ENCODE results near the gene CRYBB1.

The CRYBB1 gene

GRCh38 chr22:26592421-26592891 lies 25.4 kb downstream of the CRYBB1 start:
- no peak overlapping the region for H3K4me3 ChIP-seq (ENCODE audit: low read depth in 1 of 5, low read length in 5 of 5)
- H3K9me3 ChIP-seq (ENCODE audit: control insufficient read depth in 5 of 5, low read length in 5 of 5): peaks cover 0 to 2% (median 0%) of the 10 kb centered on the region in 5 donors
- no peak overlapping the region for H3K27ac ChIP-seq (ENCODE audit: low read depth, low read length)
- no peaks in the 10 kb centered on the region for H3K36me3 ChIP-seq (ENCODE audit: control insufficient read depth in 5 of 5, insufficient read depth in 5 of 5, low read length in 5 of 5)
- H3K4me1 ChIP-seq (ENCODE audit: control insufficient read depth in 5 of 5, insufficient read depth in 5 of 5, low read length in 5 of 5): peaks cover 0 to 25% (median 18%) of the 10 kb centered on the region in 5 donors
- H3K27me3 ChIP-seq (ENCODE audit: control insufficient read depth in 5 of 5, insufficient read depth in 4 of 5, low read length in 5 of 5): no peaks in the 10 kb centered on the region
- no peak overlapping the region for H3K9ac ChIP-seq (ENCODE audit: low read length in 5 of 5)

- Histone ChIP-seq H3K9ac (ENCODE audit: low read length in 5 of 5) (peak within 1 kb of the TSS; percentile 81 to 94 (median 89)), H3K36me3 (ENCODE audit: control insufficient read depth in 5 of 5, insufficient read depth in 5 of 5, low read length in 5 of 5) (no peaks in the 10 kb centered on the region), H3K4me3 (ENCODE audit: low read depth in 1 of 5, low read length in 5 of 5) (peak within 1 kb of the TSS; percentile 73 to 86 (median 85)), H3K9me3 (ENCODE audit: control insufficient read depth in 5 of 5, low read length in 5 of 5) (peaks cover 0 to 2% (median 0%) of the 10 kb centered on the region in 5 donors), H3K4me1 (ENCODE audit: control insufficient read depth in 5 of 5, insufficient read depth in 5 of 5, low read length in 5 of 5) (peaks cover 0 to 46% (median 38%) of the 10 kb centered on the region in 5 donors), H3K27ac (ENCODE audit: low read depth, low read length) (peak within 1 kb of the TSS; percentile 90), H3K27me3 (ENCODE audit: control insufficient read depth in 5 of 5, insufficient read depth in 4 of 5, low read length in 5 of 5) (no peaks in the 10 kb centered on the region)
Measured at GRCh38 chr22:26589845-26590736, 27.7 kb downstream of the CRYBB1 start, which contains the start of gene TPST2. Gene TPST2 (minus strand): TSS chr22:26590132. CDS start chr22:26541630, 48,502 bp downstream.

- H3K4me1 ChIP-seq (ENCODE audit: control insufficient read depth in 5 of 5, insufficient read depth in 5 of 5, low read length in 5 of 5): peaks cover 0 to 53% (median 45%) of the 10 kb centered on the region in 5 donors
- no peaks in the 10 kb centered on the region for H3K36me3 ChIP-seq (ENCODE audit: control insufficient read depth in 5 of 5, insufficient read depth in 5 of 5, low read length in 5 of 5)
- H3K27me3 ChIP-seq (ENCODE audit: control insufficient read depth in 5 of 5, insufficient read depth in 4 of 5, low read length in 5 of 5): no peaks in the 10 kb centered on the region
- peak overlapping the region; percentile 60 to 88 (median 82) for H3K9ac ChIP-seq (ENCODE audit: low read length in 5 of 5)
- H3K27ac ChIP-seq (ENCODE audit: low read depth, low read length): peak overlapping the region; percentile 90
- H3K9me3 ChIP-seq (ENCODE audit: control insufficient read depth in 5 of 5, low read length in 5 of 5): peaks cover 0 to 2% (median 0%) of the 10 kb centered on the region in 5 donors
- H3K4me3 ChIP-seq (ENCODE audit: low read depth in 1 of 5, low read length in 5 of 5): peak overlapping the region; percentile 73 to 85 (median 82)
Measured at GRCh38 chr22:26589367-26589844, 28.4 kb downstream of the CRYBB1 start.

GRCh38 chr22:26588729-26589366 lies 29.0 kb downstream of the CRYBB1 start:
- H3K9ac ChIP-seq (ENCODE audit: low read length in 5 of 5): peak overlapping the region; percentile 60 to 88 (median 82)
- peak overlapping the region; percentile 73 to 85 (median 82) for H3K4me3 ChIP-seq (ENCODE audit: low read depth in 1 of 5, low read length in 5 of 5)
- peak overlapping the region; percentile 90 for H3K27ac ChIP-seq (ENCODE audit: low read depth, low read length)

GRCh38 chr22:26587991-26588613 lies 29.7 kb downstream of the CRYBB1 start:
- Histone ChIP-seq H3K4me3 (ENCODE audit: low read depth in 1 of 5, low read length in 5 of 5) (peak overlapping the region in 1 of 5 donors; percentile 82), H3K4me1 (ENCODE audit: control insufficient read depth in 5 of 5, insufficient read depth in 5 of 5, low read length in 5 of 5) (peaks cover 0 to 59% (median 49%) of the 10 kb centered on the region in 5 donors), H3K27me3 (ENCODE audit: control insufficient read depth in 5 of 5, insufficient read depth in 4 of 5, low read length in 5 of 5) (no peaks in the 10 kb centered on the region), H3K27ac (ENCODE audit: low read depth, low read length) (peak overlapping the region; percentile 90), H3K9ac (ENCODE audit: low read length in 5 of 5) (peak overlapping the region in 1 of 5 donors; percentile 88), H3K9me3 (ENCODE audit: control insufficient read depth in 5 of 5, low read length in 5 of 5) (peaks cover 0 to 2% (median 0%) of the 10 kb centered on the region in 5 donors), H3K36me3 (ENCODE audit: control insufficient read depth in 5 of 5, insufficient read depth in 5 of 5, low read length in 5 of 5) (peaks cover 0 to 5% (median 0%) of the 10 kb centered on the region in 5 donors)

More at GRCh38 chr22:26588729-26589366, 29.0 kb downstream of the CRYBB1 start:
- Histone ChIP-seq H3K9me3 (ENCODE audit: control insufficient read depth in 5 of 5, low read length in 5 of 5) (peaks cover 0 to 2% (median 0%) of the 10 kb centered on the region in 5 donors), H3K27me3 (ENCODE audit: control insufficient read depth in 5 of 5, insufficient read depth in 4 of 5, low read length in 5 of 5) (no peaks in the 10 kb centered on the region), H3K4me1 (ENCODE audit: control insufficient read depth in 5 of 5, insufficient read depth in 5 of 5, low read length in 5 of 5) (peaks cover 0 to 57% (median 49%) of the 10 kb centered on the region in 5 donors), H3K36me3 (ENCODE audit: control insufficient read depth in 5 of 5, insufficient read depth in 5 of 5, low read length in 5 of 5) (peaks cover 0 to 4% (median 0%) of the 10 kb centered on the region in 5 donors)

- H3K27ac ChIP-seq (ENCODE audit: low read depth, low read length): peak overlapping the region; percentile 17
- no peak overlapping the region for H3K4me3 ChIP-seq (ENCODE audit: low read depth in 1 of 5, low read length in 5 of 5)
- H3K36me3 ChIP-seq (ENCODE audit: control insufficient read depth in 5 of 5, insufficient read depth in 5 of 5, low read length in 5 of 5): peaks cover 0 to 11% (median 6%) of the 10 kb centered on the region in 5 donors
- no peaks in the 10 kb centered on the region for H3K27me3 ChIP-seq (ENCODE audit: control insufficient read depth in 5 of 5, insufficient read depth in 4 of 5, low read length in 5 of 5)
- H3K4me1 ChIP-seq (ENCODE audit: control insufficient read depth in 5 of 5, insufficient read depth in 5 of 5, low read length in 5 of 5): peaks cover 0 to 51% (median 49%) of the 10 kb centered on the region in 5 donors
- H3K9me3 ChIP-seq (ENCODE audit: control insufficient read depth in 5 of 5, low read length in 5 of 5): peaks cover 0 to 2% (median 0%) of the 10 kb centered on the region in 5 donors
- peak overlapping the region in 1 of 5 donors; percentile 2 for H3K9ac ChIP-seq (ENCODE audit: low read length in 5 of 5)
Measured at GRCh38 chr22:26586556-26587325, 31.1 kb downstream of the CRYBB1 start.

GRCh38 chr22:26585104-26585790 lies 32.6 kb downstream of the CRYBB1 start:
- Histone ChIP-seq H3K27me3 (ENCODE audit: control insufficient read depth in 5 of 5, insufficient read depth in 4 of 5, low read length in 5 of 5) (no peaks in the 10 kb centered on the region), H3K9me3 (ENCODE audit: control insufficient read depth in 5 of 5, low read length in 5 of 5) (peaks cover 0 to 2% (median 0%) of the 10 kb centered on the region in 5 donors), H3K36me3 (ENCODE audit: control insufficient read depth in 5 of 5, insufficient read depth in 5 of 5, low read length in 5 of 5) (peaks cover 0 to 11% (median 6%) of the 10 kb centered on the region in 5 donors), H3K27ac (ENCODE audit: low read depth, low read length) (peak overlapping the region; percentile 68), H3K4me1 (ENCODE audit: control insufficient read depth in 5 of 5, insufficient read depth in 5 of 5, low read length in 5 of 5) (peaks cover 0 to 51% (median 45%) of the 10 kb centered on the region in 5 donors), H3K9ac (ENCODE audit: low read length in 5 of 5) (peak overlapping the region in 2 of 5 donors; percentile 8 to 16), H3K4me3 (ENCODE audit: low read depth in 1 of 5, low read length in 5 of 5) (no peak overlapping the region)

- Histone ChIP-seq H3K4me3 (ENCODE audit: low read depth in 1 of 5, low read length in 5 of 5) (no peak overlapping the region), H3K9me3 (ENCODE audit: control insufficient read depth in 5 of 5, low read length in 5 of 5) (peaks cover 0 to 2% (median 0%) of the 10 kb centered on the region in 5 donors), H3K4me1 (ENCODE audit: control insufficient read depth in 5 of 5, insufficient read depth in 5 of 5, low read length in 5 of 5) (peaks cover 0 to 56% (median 54%) of the 10 kb centered on the region in 5 donors), H3K27me3 (ENCODE audit: control insufficient read depth in 5 of 5, insufficient read depth in 4 of 5, low read length in 5 of 5) (no peaks in the 10 kb centered on the region), H3K9ac (ENCODE audit: low read length in 5 of 5) (no peak overlapping the region), H3K27ac (ENCODE audit: low read depth, low read length) (peak overlapping the region; percentile 68), H3K36me3 (ENCODE audit: control insufficient read depth in 5 of 5, insufficient read depth in 5 of 5, low read length in 5 of 5) (peaks cover 0 to 11% (median 6%) of the 10 kb centered on the region in 5 donors)
Measured at GRCh38 chr22:26584010-26584409, 33.8 kb downstream of the CRYBB1 start.

All from subcutaneous abdominal adipose tissue (tissue), 5 donors.